Head of caudate nucleus (tissue), 42 donors: ENCODE data around the gene FGFRL1.
"Not testable (repeated sequence)": the region's sequence is repeated elsewhere in the genome, so short reads cannot be mapped to it uniquely, and the experiment has no call there.

Experiments
- DNase-seq, 42 donors: peaks; one replicate each; pipeline versions ENCODE4 v3.0.0 to v3.0.0-alpha.2; 2020 to 2021; ENCODE audit warnings: mixed read lengths in 7 of 42
- intact Hi-C: fragments of 100-400 bp; cut with DNase I; formaldehyde crosslinking; loops from one replicate; pipeline ENCODE4 v1.15.0; 2022

The FGFRL1 gene

DNA sequence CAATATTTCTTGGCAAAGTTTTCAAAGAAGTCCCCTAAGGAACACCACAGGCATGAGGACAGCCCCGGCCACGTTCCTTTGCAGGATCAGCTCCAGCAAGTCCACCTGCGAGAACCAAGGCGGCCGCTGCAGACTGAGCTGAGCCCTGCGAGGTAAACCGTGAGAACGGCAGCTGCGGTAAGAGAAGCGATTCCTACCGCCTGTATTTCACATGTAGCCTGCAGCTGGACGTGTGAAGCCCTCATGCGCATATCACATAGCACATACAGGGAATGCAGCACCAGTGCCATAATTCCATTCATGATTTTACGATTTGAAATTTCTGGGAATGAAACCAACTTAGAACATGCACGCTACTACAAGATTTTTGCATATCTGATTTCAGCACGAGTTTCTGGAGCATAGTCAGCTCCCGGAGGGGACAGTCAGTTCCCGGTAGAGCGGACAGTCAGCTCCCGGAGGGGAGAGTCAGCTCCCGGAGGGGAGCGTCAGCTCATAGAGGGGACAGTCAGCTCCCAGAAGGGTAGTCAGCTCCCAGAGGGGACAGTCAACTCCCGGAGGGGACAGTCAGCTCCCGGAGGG, 41.7 kb downstream of the FGFRL1 start:
- peak in 9 of 42 donors; percentile 1 to 42 (median 16) for DNase-seq
- intact Hi-C loops = no loop called here

GRCh38 chr4:1053891-1054290, 42.5 kb downstream of the FGFRL1 start:
- DNase-seq = peak in 4 of 42 donors; percentile 1 to 10 (median 6)
- intact Hi-C loops = not testable (repeated sequence)

DNA sequence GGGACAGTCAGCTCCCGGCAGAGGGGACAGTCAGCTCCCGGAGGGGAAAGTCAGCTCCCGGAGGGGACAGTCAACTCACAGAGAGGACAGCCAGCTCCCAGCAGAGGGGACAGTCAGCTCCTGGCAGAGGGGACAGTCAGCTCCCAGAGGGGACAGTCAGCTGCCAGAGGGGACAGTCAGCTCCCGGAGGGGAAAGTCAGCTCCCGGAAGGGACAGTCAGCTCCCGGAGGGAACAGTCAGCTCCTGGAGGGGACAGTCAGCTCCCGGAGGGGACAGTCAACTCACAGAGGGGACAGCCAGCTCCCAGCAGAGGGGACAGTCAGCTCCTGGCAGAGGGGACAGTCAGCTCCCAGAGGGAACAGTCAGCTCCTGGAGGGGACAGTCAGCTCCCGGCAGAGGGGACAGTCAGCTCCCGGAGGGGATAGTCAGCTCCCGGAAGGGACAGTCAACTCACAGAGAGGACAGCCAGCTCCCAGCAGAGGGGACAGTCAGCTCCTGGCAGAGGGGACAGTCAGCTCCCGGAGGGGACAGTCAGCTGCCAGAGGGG, 43.3 kb downstream of the FGFRL1 start:
- DNase-seq = peak in 4 of 42 donors; percentile 6 to 26 (median 8)
- intact Hi-C loops = not testable (repeated sequence)

DNA sequence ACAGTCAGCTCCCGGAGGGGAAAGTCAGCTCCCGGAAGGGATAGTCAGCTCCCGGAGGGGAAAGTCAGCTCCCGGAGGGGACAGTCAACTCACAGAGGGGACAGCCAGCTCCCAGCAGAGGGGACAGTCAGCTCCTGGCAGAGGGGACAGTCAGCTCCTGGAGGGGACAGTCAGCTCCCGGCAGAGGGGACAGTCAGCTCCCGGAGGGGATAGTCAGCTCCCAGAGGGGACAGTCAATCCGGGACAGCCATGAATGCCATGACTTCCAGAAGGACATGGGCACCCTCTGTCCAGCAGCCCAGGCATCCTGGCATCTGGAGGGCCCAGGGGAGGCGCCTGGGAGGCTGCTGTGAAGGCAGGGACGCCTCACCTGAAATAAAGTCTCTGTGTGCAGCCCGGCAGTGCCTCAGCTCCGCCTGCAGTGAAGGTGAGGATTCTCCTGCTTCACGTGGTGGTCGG, 43.8 kb downstream of the FGFRL1 start:
- intact Hi-C loops = not testable (repeated sequence)
- DNase-seq = peak in 4 of 42 donors; percentile 5 to 36 (median 8)

- intact Hi-C loops = no loop called here
- peak in 7 of 42 donors; percentile 9 to 46 (median 17) for DNase-seq
Observed at GRCh38 chr4:1055721-1056590, 44.5 kb downstream of the FGFRL1 start.

DNA sequence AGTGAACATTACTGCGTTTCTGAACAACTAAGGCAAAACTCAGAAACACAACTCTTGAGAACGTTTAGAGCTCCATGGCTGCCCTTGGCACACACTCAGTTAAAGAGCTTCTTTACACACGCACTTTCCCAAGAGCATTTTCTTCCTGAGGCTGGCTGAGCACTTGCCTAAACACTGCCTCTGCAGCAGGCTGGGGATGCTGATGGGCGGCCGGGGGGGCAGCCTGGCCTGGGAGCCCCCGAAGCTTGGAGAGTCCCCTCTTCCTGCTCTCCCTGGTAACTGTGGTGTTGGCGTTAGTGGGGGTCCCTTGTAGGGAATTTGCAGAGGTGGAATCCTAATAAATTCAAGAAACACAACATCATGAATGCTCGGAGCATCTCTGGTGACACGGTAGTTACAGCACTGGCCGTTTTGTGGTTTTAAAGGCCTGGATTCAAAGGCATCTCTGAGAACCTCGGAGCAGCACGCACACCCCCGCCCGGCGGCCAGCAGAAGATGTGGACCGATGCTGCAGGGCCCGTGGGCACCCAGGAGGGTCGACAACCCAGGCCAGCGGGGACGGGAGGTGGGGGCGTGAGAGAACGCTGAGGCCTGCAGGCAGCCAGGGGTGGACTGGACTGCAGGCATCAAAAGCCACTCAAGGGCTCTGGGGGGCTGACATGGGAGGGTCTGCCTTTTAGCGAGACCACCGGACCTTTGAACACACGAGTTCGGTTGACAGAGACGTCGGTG, 45.4 kb downstream of the FGFRL1 start:
- peak in 4 of 42 donors; percentile 5 to 37 (median 16) for DNase-seq

GRCh38 chr4:1057403-1057745, 45.9 kb downstream of the FGFRL1 start:
- intact Hi-C loops = no loop called here
- DNase-seq = peak in 1 of 42 donors; percentile 29

More for the DNA sequence above, 45.4 kb downstream of the FGFRL1 start:
- intact Hi-C loops = no loop called here

- peak in 37 of 42 donors; percentile 44 to 94 (median 71) for DNase-seq
- intact Hi-C loops = no loop called here
Observed at GRCh38 chr4:1058198-1058996, 47.0 kb downstream of the FGFRL1 start.

GRCh38 chr4:1058997-1059665, 47.7 kb downstream of the FGFRL1 start:
- DNase-seq = peak in 1 of 42 donors; percentile 20
- intact Hi-C loops = no loop called here

DNA sequence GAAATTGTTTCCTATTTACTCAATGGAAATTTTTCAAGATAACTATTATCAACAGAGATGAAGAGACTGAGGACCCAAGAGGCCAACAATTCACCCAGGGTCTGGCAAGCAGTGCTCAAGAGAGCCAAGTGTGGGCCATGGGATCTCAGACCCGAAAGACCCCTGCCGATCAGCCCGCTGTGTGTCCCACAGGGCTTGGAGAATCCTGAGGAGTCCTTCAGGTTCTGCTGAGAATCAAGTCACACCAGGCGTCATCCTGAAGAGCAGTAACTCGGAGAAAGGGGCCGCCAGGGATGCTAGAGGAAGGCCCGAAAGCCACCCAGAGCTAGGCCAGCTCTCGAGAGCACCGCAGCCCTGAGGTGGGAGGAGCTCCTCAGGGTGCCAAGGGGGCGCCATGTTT, 48.7 kb downstream of the FGFRL1 start:
- DNase-seq = no peak
- intact Hi-C loops = no loop called here

DNA sequence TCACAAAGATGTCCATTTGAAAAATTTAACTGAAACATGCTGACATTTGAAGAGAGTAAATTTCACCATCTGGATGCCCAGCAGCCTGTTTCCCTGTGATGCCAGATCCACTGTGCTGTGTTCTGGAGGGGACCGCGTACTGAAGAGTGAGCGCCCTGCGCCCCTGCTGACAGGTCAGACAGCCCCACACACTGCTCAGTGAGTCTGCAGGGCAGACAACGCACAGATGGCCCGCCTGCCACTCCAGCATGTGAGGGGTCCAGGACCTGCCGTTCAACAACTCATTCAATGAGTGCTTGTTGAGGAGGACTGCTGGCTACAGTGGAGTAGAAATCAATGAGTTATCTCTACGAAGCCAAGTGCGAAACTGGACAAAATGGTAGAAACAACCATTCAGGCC, 49.2 kb downstream of the FGFRL1 start:
- intact Hi-C loops = no loop called here
- DNase-seq = no peak

- intact Hi-C loops = no loop called here
- DNase-seq = no peak
Observed at GRCh38 chr4:1061056-1061700, 49.8 kb downstream of the FGFRL1 start.

DNA sequence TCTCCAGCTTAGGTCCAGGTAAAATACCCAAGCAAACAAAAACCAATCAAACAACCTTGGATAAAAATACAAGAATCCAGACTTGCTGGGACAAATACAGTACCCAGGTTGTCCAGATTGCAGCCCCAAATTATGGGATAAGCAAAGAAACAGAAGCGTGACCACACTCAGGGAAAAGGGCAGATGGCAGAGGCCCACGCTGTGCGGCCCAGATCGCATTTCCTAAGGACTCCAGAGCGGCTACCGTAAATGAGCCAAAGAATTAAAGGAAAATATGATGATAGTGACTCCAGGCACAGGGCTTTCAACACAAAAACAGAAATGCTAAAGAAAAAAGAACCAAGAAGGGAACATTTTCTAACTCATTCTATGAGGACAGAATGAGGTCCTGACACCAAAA, 50.3 kb downstream of the FGFRL1 start:
- intact Hi-C loops = no loop called here
- peak in 1 of 42 donors; percentile 5 for DNase-seq

DNA sequence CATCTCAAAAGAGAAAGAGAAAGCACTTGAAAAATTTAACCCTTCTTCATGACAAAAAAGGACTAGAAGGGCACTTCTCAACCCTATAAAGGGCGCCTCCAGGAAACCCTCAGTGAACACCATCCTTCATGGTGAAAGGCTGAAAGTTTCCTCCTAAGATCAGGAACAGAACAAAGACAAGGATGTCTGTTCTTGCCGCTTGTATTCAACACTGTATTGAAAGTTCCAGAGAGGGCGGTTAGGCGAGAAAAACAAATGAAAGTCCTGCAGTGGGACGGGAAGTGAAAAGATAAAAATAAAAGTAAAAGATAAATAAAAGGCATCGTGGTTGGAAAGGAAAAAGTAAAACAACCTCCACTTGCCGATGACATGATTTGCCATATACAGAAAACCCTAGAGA, 51.0 kb downstream of the FGFRL1 start:
- no peak for DNase-seq
- intact Hi-C loops = no loop called here

- no peak for DNase-seq
- intact Hi-C loops = no loop called here
Observed at GRCh38 chr4:1065732-1066131, 54.3 kb downstream of the FGFRL1 start.

DNA sequence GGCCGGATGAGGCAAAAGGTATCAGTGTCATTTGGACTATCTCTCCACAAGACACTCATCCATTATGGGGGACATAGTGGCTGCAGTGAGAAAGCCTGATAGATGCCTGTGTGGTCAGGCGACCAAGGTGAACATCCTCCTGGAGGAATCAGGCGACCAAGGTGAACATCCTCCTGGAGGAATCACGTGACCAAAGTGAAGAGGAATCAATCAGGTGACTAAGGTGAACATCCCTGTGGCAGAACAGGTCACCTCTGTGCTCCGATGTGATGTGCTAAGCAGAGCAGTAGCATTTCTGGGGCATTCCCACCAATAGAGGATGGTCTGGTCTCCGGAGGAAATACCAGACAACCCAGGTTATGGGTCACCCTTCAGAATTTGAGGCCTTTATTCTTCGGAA, 58.0 kb downstream of the FGFRL1 start:
- DNase-seq = no peak
- intact Hi-C loops = no loop called here

DNA sequence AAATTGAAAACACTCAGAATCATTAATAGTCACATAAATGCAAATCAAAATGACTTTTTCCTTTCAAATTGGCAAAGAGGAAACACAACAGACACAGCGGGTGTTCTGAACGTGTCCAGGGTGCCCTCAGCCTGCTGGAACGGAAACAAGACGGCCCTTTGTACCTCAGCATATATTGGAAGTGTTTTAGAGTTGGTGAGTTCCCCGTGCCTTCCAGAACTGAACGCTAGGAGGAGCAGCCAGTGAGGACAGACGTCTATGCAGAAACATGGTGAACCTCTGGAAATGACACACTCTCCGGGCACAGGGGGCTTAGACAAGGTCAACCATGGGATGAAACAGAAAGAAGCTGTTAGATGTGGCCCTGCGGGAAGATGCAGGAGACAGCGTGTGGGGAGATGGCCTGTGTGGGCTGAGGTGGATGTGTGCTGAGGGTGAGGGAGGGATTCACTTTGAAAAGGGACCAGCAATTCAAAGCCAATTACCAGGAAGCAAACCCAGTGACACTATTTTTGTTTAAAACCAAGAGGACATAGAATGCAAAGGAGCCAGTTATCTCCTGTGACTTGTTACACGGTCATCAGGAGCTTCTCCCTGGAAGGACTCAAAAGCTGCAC, 61.5 kb downstream of the FGFRL1 start:
- intact Hi-C loops = no loop called here
- DNase-seq = peak in 41 of 42 donors; percentile 26 to 84 (median 62)
